HG03432 (cell line): ENCODE measurements around the gene SSC4D.
"Not testable (repeated sequence)": the region's sequence is repeated elsewhere in the genome, so short reads cannot be mapped to it uniquely, and the experiment has no call there.

ENCODE experiments used
- ATAC-seq: cut with Tn5 transposase; IDR thresholded peaks from one replicate; pipeline ENCODE4 v1.9.1; 2021; ENCODE audit warnings: mild to moderate bottlenecking, moderate library complexity; ENCODE audit not compliant: unreplicated experiment

SSC4D gene

GRCh38 chr7:76423666-76424412 is 14.3 kb upstream of the SSC4D start:
- no peak for ATAC-seq

- ATAC-seq = not testable (repeated sequence)
These were observed 11.6 kb upstream of the SSC4D start for GRCh38 chr7:76421097-76421496.

GRCh38 chr7:76417654-76418310 is 8.3 kb upstream of the SSC4D start:
- ATAC-seq = not testable (repeated sequence)

GRCh38 chr7:76412249-76412648 is 2.8 kb upstream of the SSC4D start:
- ATAC-seq = no peak

- ATAC-seq = no peak
These were observed 2.1 kb upstream of the SSC4D start for GRCh38 chr7:76411626-76412025.

- ATAC-seq = no peak
These were observed 1.4 kb downstream of the SSC4D start for GRCh38 chr7:76408121-76408560.

- no peak for ATAC-seq
These were observed 1.8 kb downstream of the SSC4D start for GRCh38 chr7:76407718-76408117.

GRCh38 chr7:76405738-76406137 is 3.8 kb downstream of the SSC4D start:
- ATAC-seq = no peak

- ATAC-seq = peak; percentile 47
These were observed 5.6 kb downstream of the SSC4D start for GRCh38 chr7:76403780-76404494.

GRCh38 chr7:76403097-76403496 is 6.4 kb downstream of the SSC4D start:
- not testable (repeated sequence) for ATAC-seq

- ATAC-seq = no peak
These were observed 9.2 kb downstream of the SSC4D start for GRCh38 chr7:76400248-76400647.

GRCh38 chr7:76397409-76398183 is 11.9 kb downstream of the SSC4D start:
- ATAC-seq = no peak

- no peak for ATAC-seq
These were observed 12.6 kb downstream of the SSC4D start for GRCh38 chr7:76396864-76397263.

- ATAC-seq = no peak
These were observed 13.4 kb downstream of the SSC4D start for GRCh38 chr7:76395965-76396726.

GRCh38 chr7:76395605-76395964 is 13.9 kb downstream of the SSC4D start:
- not testable (repeated sequence) for ATAC-seq

GRCh38 chr7:76394957-76395356 is 14.5 kb downstream of the SSC4D start:
- ATAC-seq = no peak

- ATAC-seq = peak; percentile 89
These were observed 16.1 kb downstream of the SSC4D start for GRCh38 chr7:76393116-76394031.

GRCh38 chr7:76392531-76393115 is 16.9 kb downstream of the SSC4D start:
- no peak for ATAC-seq

GRCh38 chr7:76390092-76390491 is 19.4 kb downstream of the SSC4D start:
- ATAC-seq = no peak
